Measurements from ENCODE around the gene FHOD3. TPM values are rescaled to one million over a fixed set of nuclear protein-coding genes. Genes with fewer than 3 reads are reported as not detected.

FHOD3 gene
- polyA plus RNA-seq, 2 of the 4 experiments (the other 2 are of a cell fraction): 2.5 to 3.6 TPM

DNA sequence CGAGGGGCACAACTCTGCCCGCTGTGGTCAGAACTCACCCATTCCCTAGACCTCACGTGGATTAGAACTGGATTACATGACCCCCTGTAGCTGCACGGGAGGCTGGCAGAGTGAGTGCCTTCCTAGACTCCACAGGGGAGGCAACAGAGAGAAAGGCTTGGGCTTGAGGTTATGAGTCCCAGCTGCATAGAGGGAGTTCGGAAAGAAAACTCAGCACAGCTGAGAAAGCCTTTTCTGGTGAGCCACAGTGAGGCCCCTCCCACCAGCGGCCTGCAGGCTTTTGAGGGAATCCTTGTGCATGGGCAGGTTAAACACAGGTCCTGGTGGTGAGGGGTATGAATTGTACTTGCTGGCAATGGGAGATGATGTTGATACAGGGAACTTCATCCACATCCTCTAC, 217.3 kb downstream of the FHOD3 start:
- no peak overlapping the region for H3K27ac ChIP-seq
- WGBS (ENCODE audit: missing lambda C conversion rate): 78% methylated on average over 6 of the region's 6 CpGs
- no peaks in the 10 kb centered on the region for H3K9me3 ChIP-seq
- FAIRE-seq (no peak), ATAC-seq (no peak), DNase-seq (ENCODE audit: low read depth in 1 of 2, low spot score in 1 of 2) (no peak)
- no peaks in the 10 kb centered on the region for H3K4me1 ChIP-seq
- CTCF ChIA-PET: interaction anchor here (1.1 kb wide), 1 partner anchor 97 kb away, joined by 3 read pairs; no protein-coding TSS in a partner anchor
- H3K4me2 ChIP-seq: no peak overlapping the region
- POLR2A ChIA-PET: no interaction called here
- TF ChIP-seq FOXS1 (CRISPR knock-in tag; IDR thresholded peaks at IDR 0.05): no peak
- TF ChIP-seq EHF (CRISPR knock-in tag; IDR thresholded peaks at IDR 0.05): no peak
- no peak for TF ChIP-seq NR3C1 (IDR thresholded peaks at IDR 0.05)
- TF ChIP-seq SMC3 (IDR thresholded peaks at IDR 0.05): no peak
- no peak for TF ChIP-seq HOXA7 (CRISPR knock-in tag; IDR thresholded peaks at IDR 0.05)
- no peak for TF ChIP-seq SREBF2 (IDR thresholded peaks at IDR 0.05)
- TF ChIP-seq CBX8 (IDR thresholded peaks at IDR 0.05): no peak
- TF ChIP-seq, protein P1, sequence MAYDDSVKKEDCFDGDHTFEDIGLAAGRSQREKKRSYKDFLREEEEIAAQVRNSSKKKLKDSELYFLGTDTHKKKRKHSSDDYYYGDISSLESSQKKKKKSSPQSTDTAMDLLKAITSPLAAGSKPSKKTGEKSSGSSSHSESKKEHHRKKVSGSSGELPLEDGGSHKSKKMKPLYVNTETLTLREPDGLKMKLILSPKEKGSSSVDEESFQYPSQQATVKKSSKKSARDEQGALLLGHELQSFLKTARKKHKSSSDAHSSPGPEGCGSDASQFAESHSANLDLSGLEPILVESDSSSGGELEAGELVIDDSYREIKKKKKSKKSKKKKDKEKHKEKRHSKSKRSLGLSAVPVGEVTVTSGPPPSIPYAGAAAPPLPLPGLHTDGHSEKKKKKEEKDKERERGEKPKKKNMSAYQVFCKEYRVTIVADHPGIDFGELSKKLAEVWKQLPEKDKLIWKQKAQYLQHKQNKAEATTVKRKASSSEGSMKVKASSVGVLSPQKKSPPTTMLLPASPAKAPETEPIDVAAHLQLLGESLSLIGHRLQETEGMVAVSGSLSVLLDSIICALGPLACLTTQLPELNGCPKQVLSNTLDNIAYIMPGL (CRISPR knock-in tag; IDR thresholded peaks at IDR 0.05; ENCODE audit: borderline replicate concordance): no peak
- TF ChIP-seq RNF2 (IDR thresholded peaks at IDR 0.05; ENCODE audit: borderline replicate concordance, low read depth): no peak
- no peak for TF ChIP-seq NPAS2 (CRISPR knock-in tag; IDR thresholded peaks at IDR 0.05; ENCODE audit: borderline replicate concordance)
- no peak for TF ChIP-seq MAX (IDR thresholded peaks at IDR 0.05)
- no peak for TF ChIP-seq RCOR1 (IDR thresholded peaks at IDR 0.05; ENCODE audit: low read depth, low read length)
- TF ChIP-seq, protein P2, sequence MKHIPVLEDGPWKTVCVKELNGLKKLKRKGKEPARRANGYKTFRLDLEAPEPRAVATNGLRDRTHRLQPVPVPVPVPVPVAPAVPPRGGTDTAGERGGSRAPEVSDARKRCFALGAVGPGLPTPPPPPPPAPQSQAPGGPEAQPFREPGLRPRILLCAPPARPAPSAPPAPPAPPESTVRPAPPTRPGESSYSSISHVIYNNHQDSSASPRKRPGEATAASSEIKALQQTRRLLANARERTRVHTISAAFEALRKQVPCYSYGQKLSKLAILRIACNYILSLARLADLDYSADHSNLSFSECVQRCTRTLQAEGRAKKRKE (CRISPR knock-in tag; IDR thresholded peaks at IDR 0.05; ENCODE audit: low read depth): no peak
- no peak for TF ChIP-seq NFE2L2 (conservative IDR thresholded peaks at IDR 0.05; ENCODE audit: low read length)
- TF ChIP-seq HOXB5 (CRISPR knock-in tag; IDR thresholded peaks at IDR 0.05): no peak
- TF ChIP-seq FOSB (CRISPR knock-in tag; IDR thresholded peaks at IDR 0.05): no peak
- TF ChIP-seq RARB (CRISPR knock-in tag; IDR thresholded peaks at IDR 0.05): no peak
- TF ChIP-seq HOXB13 (CRISPR knock-in tag; IDR thresholded peaks at IDR 0.05; ENCODE audit: low read depth): no peak
- no peak for TF ChIP-seq MYC (IDR thresholded peaks at IDR 0.05; ENCODE audit: borderline replicate concordance, low read length)
- H3K4me3 ChIP-seq: no peak overlapping the region

GRCh38 chr18:36516258-36516657, 218.7 kb downstream of the FHOD3 start:
- WGBS (ENCODE audit: missing lambda C conversion rate): 58% methylated on average over 6 of the region's 8 CpGs
- no peak overlapping the region for H3K27ac ChIP-seq
- POLR2A ChIA-PET: no interaction called here
- ATAC-seq (no peak), FAIRE-seq (no peak), DNase-seq (ENCODE audit: low read depth in 1 of 2, low spot score in 1 of 2) (no peak)
- CTCF ChIA-PET: interaction anchor here (1.3 kb wide), 1 partner anchor 12 kb away, joined by 3 read pairs; no protein-coding TSS in a partner anchor
- TF ChIP-seq RCOR1 (IDR thresholded peaks at IDR 0.05; ENCODE audit: low read depth, low read length) (no peak), EHMT2 (IDR thresholded peaks at IDR 0.05; ENCODE audit: low read depth) (no peak), TFCP2L1 (CRISPR knock-in tag; IDR thresholded peaks at IDR 0.05) (no peak), CHD4 (IDR thresholded peaks at IDR 0.05; ENCODE audit: borderline replicate concordance) (no peak), ZC3H11A (IDR thresholded peaks at IDR 0.05) (no peak), SMC3 (IDR thresholded peaks at IDR 0.05) (no peak), FOSB (CRISPR knock-in tag; IDR thresholded peaks at IDR 0.05) (no peak), HDAC2 (IDR thresholded peaks at IDR 0.05) (no peak)
- no peak overlapping the region for H3K4me2 ChIP-seq
- H3K4me3 ChIP-seq: no peak overlapping the region
- no peaks in the 10 kb centered on the region for H3K4me1 ChIP-seq
- no peaks in the 10 kb centered on the region for H3K9me3 ChIP-seq

GRCh38 chr18:36516726-36517125, 219.2 kb downstream of the FHOD3 start:
- Histone ChIP-seq H3K4me3 (no peak overlapping the region), H3K27ac (no peak overlapping the region), H3K9me3 (no peaks in the 10 kb centered on the region), H3K4me2 (no peak overlapping the region), H3K4me1 (no peaks in the 10 kb centered on the region)
- WGBS (ENCODE audit: missing lambda C conversion rate): 81% methylated on average over 2 of the region's 2 CpGs
- TF ChIP-seq HDAC2 (IDR thresholded peaks at IDR 0.05) (no peak), CHD4 (IDR thresholded peaks at IDR 0.05; ENCODE audit: borderline replicate concordance) (no peak), FOXS1 (CRISPR knock-in tag; IDR thresholded peaks at IDR 0.05) (no peak), JUNB (IDR thresholded peaks at IDR 0.05) (no peak)
- TF ChIP-seq, protein P3, sequence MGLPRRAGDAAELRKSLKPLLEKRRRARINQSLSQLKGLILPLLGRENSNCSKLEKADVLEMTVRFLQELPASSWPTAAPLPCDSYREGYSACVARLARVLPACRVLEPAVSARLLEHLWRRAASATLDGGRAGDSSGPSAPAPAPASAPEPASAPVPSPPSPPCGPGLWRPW (IDR thresholded peaks at IDR 0.05): no peak
- ATAC-seq: no peak
- CTCF ChIA-PET: interaction anchor here (1.3 kb wide), 1 partner anchor 12 kb away, joined by 3 read pairs; no protein-coding TSS in a partner anchor
- FAIRE-seq: no peak
- no peak for DNase-seq (ENCODE audit: low read depth in 1 of 2, low spot score in 1 of 2)
- POLR2A ChIA-PET: no interaction called here
